HCT116 (cell line): ENCODE measurements around the gene ARHGAP10. TPM values are rescaled to one million over a fixed set of nuclear protein-coding genes. Genes with fewer than 3 reads are reported as not detected.

ENCODE experiments used
- ATAC-seq: fragments of 200-7000 bp; cut with Tn5 transposase; 2 replicates; pipeline ENCODE4 v1.9.1; 2020; ENCODE audit warnings: mild to moderate bottlenecking, moderate library complexity
- BruUV-seq: library from RNA; stranded (reverse); fragments of 400-500 nt; replicated peaks from 2 replicates; lab custom pipeline; 2021; lab: Mats Ljungman, UMichigan
- CTCF ChIA-PET: fragments of 300-600 bp; sonication (Branson Sonifier 250); formaldehyde crosslinking; loops from one replicate; lab custom pipeline; 2021; ENCODE audit warnings: antibody characterized with exemption; lab: Charles Lee
- POLR2A ChIA-PET: fragments of 300-600, 350-600 bp; sonication (Branson Sonifier 250); formaldehyde crosslinking; loops from one replicate; lab custom pipeline; 2021; ENCODE audit warnings: antibody characterized with exemption; lab: Charles Lee
- RAD21 ChIA-PET, 2 experiments: fragments of 300-600 bp; sonication (Branson Sonifier 250); formaldehyde crosslinking; loops; one replicate each; lab custom pipeline; 2023; ENCODE audit warnings: low total read pairs in 2 of 2; ENCODE audit not compliant: uncharacterized antibody in 2 of 2, unreplicated experiment in 2 of 2, low non-redundant PET in 1 of 2; lab: Charles Lee
- DNase-seq: peaks from one replicate; pipeline ENCODE4 v3.0.0-alpha.2; 2010; ENCODE audit warnings: low read depth, low spot score
- H2AFZ ChIP-seq: fragments of 200-600 bp; shearing (Covaris generic), sonication (generic); 2 replicates; pipeline ENCODE4 v1.6.1; 2017; ENCODE audit warnings: low read depth, mixed run types, mixed read lengths, antibody characterized with exemption, low read length; ENCODE audit not compliant: poor library complexity, severe bottlenecking
- H3K27ac ChIP-seq: 2 replicates; pipeline ENCODE4 v1.5.1; 2012; ENCODE audit warnings: low read depth, low read length
- H3K27me3 ChIP-seq: fragments of 200-600 bp; sonication (generic); 2 replicates; pipeline ENCODE4 v1.6.1; 2016; ENCODE audit warnings: mixed run types, low read length, mixed read lengths; ENCODE audit not compliant: insufficient read depth
- H3K36me3 ChIP-seq, 2 experiments: fragments of 200-500 bp in 1 of 2; fragments of 200-600 bp in 1 of 2; sonication (Bioruptor generic) in 1 of 2; sonication (generic) in 1 of 2; 2 replicates each; pipeline versions ENCODE4 v1.5.1 to v1.6.1; 2014 to 2016; ENCODE audit warnings: low read length in 2 of 2, inconsistent platforms in 1 of 2, mixed read lengths in 1 of 2, mixed run types in 1 of 2; ENCODE audit not compliant: insufficient read depth in 2 of 2, control insufficient read depth in 1 of 2
- H3K4me1 ChIP-seq, 2 experiments: fragments of 200-600 bp in 1 of 2; sonication (generic) in 1 of 2; 2 replicates each; pipeline versions ENCODE4 v1.5.1 to v1.6.1; 2012 to 2017; ENCODE audit warnings: low read length in 2 of 2, inconsistent platforms in 1 of 2, mild to moderate bottlenecking in 1 of 2, mixed read lengths in 1 of 2, mixed run types in 1 of 2, moderate library complexity in 1 of 2; ENCODE audit not compliant: insufficient read depth in 2 of 2, control insufficient read depth in 1 of 2
- H3K4me2 ChIP-seq: fragments of 200-600 bp; sonication (generic); 2 replicates; pipeline ENCODE4 v1.6.1; 2017; ENCODE audit warnings: mixed run types, low read length, mixed read lengths
- H3K4me3 ChIP-seq, 2 experiments: fragments of 200-600 bp in 1 of 2; sonication (generic) in 1 of 2; replicated peaks in 1 of 2; 2 replicates each; pipeline ENCODE4 v1.5.1; 2011 to 2016; ENCODE audit warnings: low read length in 2 of 2, control low read depth in 1 of 2, low read depth in 1 of 2, mild to moderate bottlenecking in 1 of 2, mixed read lengths in 1 of 2, mixed run types in 1 of 2
- H3K79me2 ChIP-seq: fragments of 200-600 bp; sonication (generic); 2 replicates; pipeline ENCODE4 v1.6.1; 2017; ENCODE audit warnings: mild to moderate bottlenecking, mixed run types, low read length, moderate library complexity, mixed read lengths; ENCODE audit not compliant: insufficient read depth
- H3K9ac ChIP-seq: fragments of 200-600 bp; sonication (generic); 2 replicates; pipeline ENCODE4 v1.6.1; 2016; ENCODE audit warnings: low read length, mixed read lengths
- H3K9me2 ChIP-seq: fragments of 200-600 bp; sonication (generic), shearing (Covaris generic); 2 replicates; pipeline ENCODE4 v1.6.1; 2017; ENCODE audit warnings: mixed run types, mild to moderate bottlenecking, moderate library complexity; ENCODE audit not compliant: insufficient read depth
- H3K9me3 ChIP-seq, 2 experiments: fragments of 200-500 bp in 1 of 2; fragments of 200-600 bp in 1 of 2; sonication (Bioruptor generic) in 1 of 2; sonication (generic) in 1 of 2; 2 replicates each; pipeline ENCODE4 v1.6.1; 2014 to 2017; ENCODE audit warnings: low read length in 2 of 2, mixed read lengths in 2 of 2, inconsistent platforms in 1 of 2, low read depth in 1 of 2, mild to moderate bottlenecking in 1 of 2, mixed run types in 1 of 2, moderate library complexity in 1 of 2; ENCODE audit not compliant: control insufficient read depth in 1 of 2, insufficient read depth in 1 of 2
- H4K20me1 ChIP-seq: fragments of 200-600 bp; sonication (generic), shearing (Covaris generic); 2 replicates; pipeline ENCODE4 v1.6.1; 2017; ENCODE audit warnings: mixed run types, mild to moderate bottlenecking, moderate library complexity; ENCODE audit not compliant: insufficient read depth
- CBX3 ChIP-seq: IDR thresholded peaks from 2 replicates; pipeline ENCODE4 v1.6.1; 2012; ENCODE audit warnings: low read depth
- CEBPB ChIP-seq: IDR thresholded peaks from 2 replicates; pipeline ENCODE4 v1.6.1; 2012; ENCODE audit warnings: low read depth
- FOSL1 ChIP-seq: IDR thresholded peaks from 2 replicates; pipeline ENCODE4 v1.6.1; 2012; ENCODE audit warnings: low read depth
- JUND ChIP-seq: IDR thresholded peaks from 2 replicates; pipeline ENCODE4 v1.6.1; 2012
- SIN3A ChIP-seq: IDR thresholded peaks from 2 replicates; pipeline ENCODE4 v1.6.1; 2012; ENCODE audit warnings: low read depth
- ZNF274 ChIP-seq: fragments of 200-500 bp; sonication (Bioruptor generic); IDR thresholded peaks from 2 replicates; pipeline ENCODE4 v1.6.1; 2014; ENCODE audit warnings: mild to moderate bottlenecking, low read depth, low read length, inconsistent platforms
- intact Hi-C: fragments of 100-400 bp; cut with micrococcal nuclease; formaldehyde crosslinking; loops from 2 replicates; pipeline ENCODE4 v1.10.0; 2022
- total RNA-seq: library from RNA; stranded (reverse); gene quantifications from one replicate; pipeline ENCODE4 v1.2.1, GENCODE V29; 2021; ENCODE audit not compliant: unreplicated experiment
- TF ChIP-seq, protein P1 (sequence below), 3 experiments: fragments of 200-600 bp in 1 of 3; sonication (generic) in 1 of 3; IDR thresholded peaks in 2 of 3; conservative IDR thresholded peaks in 1 of 3; 2 replicates each; pipeline ENCODE4 v1.5.1; 2012 to 2017; ENCODE audit warnings: low read depth in 2 of 3, low read length in 2 of 3, antibody characterized with exemption in 1 of 3, borderline replicate concordance in 1 of 3, control low read depth in 1 of 3, mild to moderate bottlenecking in 1 of 3, mixed read lengths in 1 of 3, mixed run types in 1 of 3, moderate library complexity in 1 of 3; ENCODE audit not compliant: insufficient read depth in 1 of 3

ARHGAP10 gene
- total RNA-seq, 1 experiment from 2014 or later, result 24.7 TPM

DNA sequence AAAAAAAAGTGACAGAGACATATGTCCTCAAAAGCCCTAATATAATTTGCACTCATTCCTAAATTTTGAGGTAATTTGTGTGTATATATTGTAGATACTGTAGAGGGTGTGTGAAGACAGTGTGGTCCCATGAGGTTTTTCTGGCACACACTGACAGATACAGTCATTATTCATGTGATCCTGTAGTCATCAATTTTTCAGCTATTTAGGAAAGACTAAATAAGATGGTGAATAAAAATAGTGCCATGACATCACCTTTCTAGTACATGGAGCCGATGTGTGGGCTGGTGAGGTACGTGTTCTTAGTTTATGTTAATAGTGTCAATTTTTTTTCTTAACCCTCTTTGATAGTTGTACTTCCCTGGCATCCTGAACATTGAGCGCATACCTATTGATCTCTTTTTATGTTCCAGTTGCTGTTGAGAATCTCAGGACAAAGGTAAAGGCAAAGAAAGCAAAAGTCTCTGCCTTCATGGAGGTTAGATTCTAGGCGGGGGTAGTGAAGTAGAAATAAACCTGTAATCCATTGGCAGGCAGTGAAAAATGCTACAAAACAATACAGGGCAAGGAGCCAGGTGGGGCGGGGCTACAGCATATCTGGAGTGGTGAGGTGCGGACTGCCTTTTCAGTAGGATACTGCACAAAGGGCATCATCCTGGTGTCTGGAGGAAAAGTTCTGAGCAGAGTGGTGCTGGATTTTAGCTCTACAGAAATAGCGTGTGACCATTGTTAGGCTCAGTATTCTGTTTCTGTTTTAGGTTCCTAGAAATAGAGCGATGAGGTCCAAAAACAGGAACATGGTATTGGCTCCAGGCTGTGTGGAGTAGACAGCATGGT, 93.8 kb downstream of the ARHGAP10 start:
- ATAC-seq (peak; percentile 51), DNase-seq (no peak)
- Histone ChIP-seq H3K27me3 (no peaks in the 10 kb centered on the region), H3K79me2 (peaks cover 9% of the 10 kb centered on the region; the same call in 1 of the 2 replicates), H3K4me3 (no peak overlapping the region), H2AFZ (no peak overlapping the region), H3K9ac (no peak overlapping the region), H3K27ac (no peak overlapping the region), H3K9me3 (no peaks in the 10 kb centered on the region), H3K4me2 (no peak overlapping the region), H4K20me1 (no peaks in the 10 kb centered on the region; the same call in 1 of the 2 replicates), H3K4me1 (peaks cover 29 to 50% of the 10 kb centered on the region in 2 experiments), H3K36me3 (no peaks in the 10 kb centered on the region; a peak in 1 of 4 replicates), H3K9me2 (no peaks in the 10 kb centered on the region)
- CTCF ChIA-PET, result no interaction called here
- BruUV-seq, result TSS peak; percentile 14
- TF ChIP-seq CEBPB (no peak), JUND (no peak), SIN3A (no peak), CBX3 (no peak)
- TF ChIP-seq, protein P1, sequence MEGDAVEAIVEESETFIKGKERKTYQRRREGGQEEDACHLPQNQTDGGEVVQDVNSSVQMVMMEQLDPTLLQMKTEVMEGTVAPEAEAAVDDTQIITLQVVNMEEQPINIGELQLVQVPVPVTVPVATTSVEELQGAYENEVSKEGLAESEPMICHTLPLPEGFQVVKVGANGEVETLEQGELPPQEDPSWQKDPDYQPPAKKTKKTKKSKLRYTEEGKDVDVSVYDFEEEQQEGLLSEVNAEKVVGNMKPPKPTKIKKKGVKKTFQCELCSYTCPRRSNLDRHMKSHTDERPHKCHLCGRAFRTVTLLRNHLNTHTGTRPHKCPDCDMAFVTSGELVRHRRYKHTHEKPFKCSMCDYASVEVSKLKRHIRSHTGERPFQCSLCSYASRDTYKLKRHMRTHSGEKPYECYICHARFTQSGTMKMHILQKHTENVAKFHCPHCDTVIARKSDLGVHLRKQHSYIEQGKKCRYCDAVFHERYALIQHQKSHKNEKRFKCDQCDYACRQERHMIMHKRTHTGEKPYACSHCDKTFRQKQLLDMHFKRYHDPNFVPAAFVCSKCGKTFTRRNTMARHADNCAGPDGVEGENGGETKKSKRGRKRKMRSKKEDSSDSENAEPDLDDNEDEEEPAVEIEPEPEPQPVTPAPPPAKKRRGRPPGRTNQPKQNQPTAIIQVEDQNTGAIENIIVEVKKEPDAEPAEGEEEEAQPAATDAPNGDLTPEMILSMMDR (IDR thresholded peaks at IDR 0.05 in 2 of 3, conservative IDR thresholded peaks at IDR 0.05 in 1 of 3; ENCODE audit: borderline replicate concordance in 1 of 3, insufficient read depth in 1 of 3, low read depth in 2 of 3, low read length in 2 of 3), result no peak
- RAD21 ChIA-PET, result no interaction called here
- intact Hi-C loops, result no loop called here
- POLR2A ChIA-PET, result no interaction called here

DNA sequence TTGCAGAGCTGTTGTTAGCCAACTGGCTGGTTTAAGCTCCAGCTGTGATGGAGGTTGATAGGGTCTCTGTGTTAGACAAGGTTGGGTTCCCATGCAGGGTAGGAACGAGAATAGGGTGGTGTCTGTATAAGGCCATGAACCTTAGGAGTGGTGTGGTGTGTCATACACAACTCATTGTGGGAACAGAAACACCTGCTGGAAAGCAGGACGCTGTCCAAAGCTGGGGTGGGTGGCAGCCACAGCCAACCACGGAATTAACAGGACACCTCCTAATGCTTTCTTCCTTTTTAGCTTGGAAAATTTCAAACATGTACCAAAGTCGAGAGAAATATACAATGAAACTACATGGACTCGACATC, 94.4 kb downstream of the ARHGAP10 start:
- ATAC-seq, result no peak
- BruUV-seq, result no TSS peak
- H3K36me3 ChIP-seq, result no peaks in the 10 kb centered on the region; a peak in 1 of 4 replicates
- no peak overlapping the region for H3K4me3 ChIP-seq
- no peak for TF ChIP-seq ZNF274
- TF ChIP-seq FOSL1, result peak; percentile 18; the same call in 1 of the 2 replicates
- TF ChIP-seq CBX3, result no peak
- ChIA-PET RAD21 (no interaction called here), CTCF (no interaction called here), POLR2A (no interaction called here)
- peaks cover 31 to 50% of the 10 kb centered on the region in 2 experiments for H3K4me1 ChIP-seq
- H3K9me2 ChIP-seq, result no peaks in the 10 kb centered on the region
- no peaks in the 10 kb centered on the region for H3K9me3 ChIP-seq
- no peaks in the 10 kb centered on the region; the same call in 1 of the 2 replicates for H4K20me1 ChIP-seq
- peaks cover 5% of the 10 kb centered on the region; the same call in 1 of the 2 replicates for H3K79me2 ChIP-seq
- no peaks in the 10 kb centered on the region for H3K27me3 ChIP-seq
- DNase-seq, result no peak
- no peak overlapping the region for H3K9ac ChIP-seq
- intact Hi-C loops, result no loop called here
- H2AFZ ChIP-seq, result no peak overlapping the region
- no peak overlapping the region for H3K4me2 ChIP-seq
- no peak overlapping the region for H3K27ac ChIP-seq
